ENCODE results near the gene KIRREL3.

The KIRREL3 gene

GRCh38 chr11:126743628-126744027, 256.9 kb downstream of the KIRREL3 start:
- no CpG with 5 or more reads among the region's 2 CpGs for WGBS (ENCODE audit: extremely low coverage, insufficient coverage, low lambda C conversion rate)
- H2AK5ac ChIP-seq (ENCODE audit: low read length): no peak overlapping the region

GRCh38 chr11:126742582-126742981, 258.0 kb downstream of the KIRREL3 start:
- Histone ChIP-seq H3K9ac (ENCODE audit: low read length) (no peak overlapping the region), H3K56ac (ENCODE audit: low read length) (no peak overlapping the region), H3K4me3 (ENCODE audit: low read length) (no peak overlapping the region), H3K4me2 (ENCODE audit: low read length) (no peak overlapping the region), H3K27ac (ENCODE audit: low read depth, low read length) (no peak overlapping the region), H3K79me1 (ENCODE audit: low read length) (no peaks in the 10 kb centered on the region), H3K79me2 (ENCODE audit: control insufficient read depth, insufficient read depth, low read length) (no peaks in the 10 kb centered on the region), H2BK120ac (ENCODE audit: low read depth, low read length) (no peak overlapping the region), H2AK5ac (ENCODE audit: low read length) (no peak overlapping the region), H3K18ac (ENCODE audit: low read length) (no peak overlapping the region), H3K23ac (ENCODE audit: low read length) (no peak overlapping the region), H3K4ac (ENCODE audit: low read depth, low read length) (no peak overlapping the region), H2BK5ac (ENCODE audit: low read length) (no peak overlapping the region), H4K5ac (ENCODE audit: low read length) (no peak overlapping the region), H2BK15ac (replicated peaks; ENCODE audit: low read depth) (no peak overlapping the region), H3K36me3 (ENCODE audit: control insufficient read depth, insufficient read depth, low read length) (no peaks in the 10 kb centered on the region), H3K27me3 (ENCODE audit: insufficient read depth, low read length, poor library complexity) (no peaks in the 10 kb centered on the region), H3K4me1 (ENCODE audit: control insufficient read depth, low read depth, low read length) (no peaks in the 10 kb centered on the region), H4K8ac (ENCODE audit: low read depth, low read length) (no peak overlapping the region)
- DNase-seq: no peak
- WGBS (ENCODE audit: extremely low coverage, insufficient coverage, low lambda C conversion rate): no CpG with 5 or more reads among the region's 4 CpGs

More at GRCh38 chr11:126743628-126744027, 256.9 kb downstream of the KIRREL3 start:
- Histone ChIP-seq H3K4me1 (ENCODE audit: control insufficient read depth, low read depth, low read length) (no peaks in the 10 kb centered on the region), H3K56ac (ENCODE audit: low read length) (no peak overlapping the region), H4K8ac (ENCODE audit: low read depth, low read length) (no peak overlapping the region), H3K23ac (ENCODE audit: low read length) (no peak overlapping the region), H3K36me3 (ENCODE audit: control insufficient read depth, insufficient read depth, low read length) (no peaks in the 10 kb centered on the region), H3K79me1 (ENCODE audit: low read length) (no peaks in the 10 kb centered on the region), H3K27ac (ENCODE audit: low read depth, low read length) (no peak overlapping the region), H3K4ac (ENCODE audit: low read depth, low read length) (no peak overlapping the region), H3K27me3 (ENCODE audit: insufficient read depth, low read length, poor library complexity) (no peaks in the 10 kb centered on the region), H4K5ac (ENCODE audit: low read length) (no peak overlapping the region), H3K4me2 (ENCODE audit: low read length) (no peak overlapping the region), H2BK120ac (ENCODE audit: low read depth, low read length) (no peak overlapping the region), H3K9ac (ENCODE audit: low read length) (no peak overlapping the region), H3K18ac (ENCODE audit: low read length) (no peak overlapping the region), H3K79me2 (ENCODE audit: control insufficient read depth, insufficient read depth, low read length) (no peaks in the 10 kb centered on the region), H2BK5ac (ENCODE audit: low read length) (no peak overlapping the region), H3K4me3 (ENCODE audit: low read length) (no peak overlapping the region), H2BK15ac (replicated peaks; ENCODE audit: low read depth) (no peak overlapping the region)
- DNase-seq: no peak

- no peak overlapping the region for H3K4me3 ChIP-seq (ENCODE audit: low read length)
- H2BK5ac ChIP-seq (ENCODE audit: low read length): no peak overlapping the region
- H3K4me2 ChIP-seq (ENCODE audit: low read length): no peak overlapping the region
- H3K27ac ChIP-seq (ENCODE audit: low read depth, low read length): no peak overlapping the region
- no peak overlapping the region for H3K4ac ChIP-seq (ENCODE audit: low read depth, low read length)
- H3K9ac ChIP-seq (ENCODE audit: low read length): no peak overlapping the region
- no peak overlapping the region for H4K5ac ChIP-seq (ENCODE audit: low read length)
- no peaks in the 10 kb centered on the region for H3K27me3 ChIP-seq (ENCODE audit: insufficient read depth, low read length, poor library complexity)
- H2AK5ac ChIP-seq (ENCODE audit: low read length): no peak overlapping the region
- H4K8ac ChIP-seq (ENCODE audit: low read depth, low read length): no peak overlapping the region
- DNase-seq: no peak
- no peaks in the 10 kb centered on the region for H3K4me1 ChIP-seq (ENCODE audit: control insufficient read depth, low read depth, low read length)
- no peak overlapping the region for H3K23ac ChIP-seq (ENCODE audit: low read length)
- H2BK15ac ChIP-seq (replicated peaks; ENCODE audit: low read depth): no peak overlapping the region
- H3K18ac ChIP-seq (ENCODE audit: low read length): no peak overlapping the region
- H3K36me3 ChIP-seq (ENCODE audit: control insufficient read depth, insufficient read depth, low read length): no peaks in the 10 kb centered on the region
- no peak overlapping the region for H3K56ac ChIP-seq (ENCODE audit: low read length)
- no peaks in the 10 kb centered on the region for H3K79me1 ChIP-seq (ENCODE audit: low read length)
- no peaks in the 10 kb centered on the region for H3K79me2 ChIP-seq (ENCODE audit: control insufficient read depth, insufficient read depth, low read length)
- no CpG with 5 or more reads among the region's 1 CpG for whole genome bisulfite sequencing (ENCODE audit: extremely low coverage, insufficient coverage, low lambda C conversion rate)
- H2BK120ac ChIP-seq (ENCODE audit: low read depth, low read length): no peak overlapping the region
These were observed 259.7 kb downstream of the KIRREL3 start for GRCh38 chr11:126740846-126741245.

GRCh38 chr11:126739499-126740145, 260.9 kb downstream of the KIRREL3 start:
- no peak overlapping the region for H2BK15ac ChIP-seq (replicated peaks; ENCODE audit: low read depth)
- no peak overlapping the region for H2BK120ac ChIP-seq (ENCODE audit: low read depth, low read length)
- H3K56ac ChIP-seq (ENCODE audit: low read length): no peak overlapping the region
- H3K4me3 ChIP-seq (ENCODE audit: low read length): no peak overlapping the region
- no peak overlapping the region for H3K9ac ChIP-seq (ENCODE audit: low read length)
- no CpG with 5 or more reads among the region's 2 CpGs for WGBS (ENCODE audit: extremely low coverage, insufficient coverage, low lambda C conversion rate)
- no peak overlapping the region for H4K8ac ChIP-seq (ENCODE audit: low read depth, low read length)
- no peak overlapping the region for H3K27ac ChIP-seq (ENCODE audit: low read depth, low read length)
- no peaks in the 10 kb centered on the region for H3K36me3 ChIP-seq (ENCODE audit: control insufficient read depth, insufficient read depth, low read length)
- no peaks in the 10 kb centered on the region for H3K79me1 ChIP-seq (ENCODE audit: low read length)
- no peak for DNase-seq
- H3K79me2 ChIP-seq (ENCODE audit: control insufficient read depth, insufficient read depth, low read length): no peaks in the 10 kb centered on the region
- no peak overlapping the region for H4K5ac ChIP-seq (ENCODE audit: low read length)
- H3K4ac ChIP-seq (ENCODE audit: low read depth, low read length): no peak overlapping the region
- no peaks in the 10 kb centered on the region for H3K27me3 ChIP-seq (ENCODE audit: insufficient read depth, low read length, poor library complexity)
- no peak overlapping the region for H3K4me2 ChIP-seq (ENCODE audit: low read length)
- H3K18ac ChIP-seq (ENCODE audit: low read length): no peak overlapping the region
- no peak overlapping the region for H2BK5ac ChIP-seq (ENCODE audit: low read length)
- H2AK5ac ChIP-seq (ENCODE audit: low read length): no peak overlapping the region
- no peak overlapping the region for H3K23ac ChIP-seq (ENCODE audit: low read length)
- H3K4me1 ChIP-seq (ENCODE audit: control insufficient read depth, low read depth, low read length): no peaks in the 10 kb centered on the region

DNA sequence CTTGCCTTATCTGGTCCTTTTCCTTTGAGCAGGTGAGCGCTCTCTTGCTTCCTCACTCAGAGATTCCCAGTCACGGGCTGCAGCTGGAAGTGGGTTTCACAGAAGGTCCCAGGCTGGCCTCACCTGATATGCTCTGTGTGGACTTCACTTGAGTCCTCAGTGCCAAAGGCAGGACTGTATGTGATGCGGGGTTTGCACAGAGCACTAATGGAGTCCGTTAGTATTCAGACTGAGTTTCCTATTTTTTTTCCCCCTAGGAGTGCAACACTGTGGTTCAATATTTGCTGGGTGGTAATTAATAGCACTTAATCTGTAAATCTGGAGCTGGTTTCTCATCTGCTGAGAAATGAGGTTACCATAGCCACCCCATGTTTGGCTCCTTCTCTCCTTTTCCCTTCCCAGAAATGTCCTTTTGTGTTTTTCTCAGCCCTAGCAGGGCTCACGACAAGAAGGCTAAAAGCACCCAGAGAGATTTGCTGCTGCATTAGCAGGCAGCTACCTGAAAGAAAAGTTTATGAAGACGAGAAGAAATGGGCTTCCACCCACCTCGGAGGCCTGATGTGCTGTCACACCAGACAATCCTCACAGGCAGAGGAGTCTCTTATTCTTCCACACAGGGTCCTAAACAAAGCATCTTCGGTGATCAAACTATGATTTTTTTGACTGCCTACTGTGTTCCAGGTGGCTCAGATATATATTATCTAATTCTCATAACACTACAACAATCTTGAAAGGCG, 262.1 kb downstream of the KIRREL3 start:
- Histone ChIP-seq H3K79me2 (ENCODE audit: control insufficient read depth, insufficient read depth, low read length) (no peaks in the 10 kb centered on the region), H2BK5ac (ENCODE audit: low read length) (no peak overlapping the region), H4K8ac (ENCODE audit: low read depth, low read length) (no peak overlapping the region), H3K9ac (ENCODE audit: low read length) (no peak overlapping the region), H3K79me1 (ENCODE audit: low read length) (no peaks in the 10 kb centered on the region), H3K56ac (ENCODE audit: low read length) (no peak overlapping the region), H3K27ac (ENCODE audit: low read depth, low read length) (no peak overlapping the region), H3K23ac (ENCODE audit: low read length) (no peak overlapping the region), H2BK15ac (replicated peaks; ENCODE audit: low read depth) (no peak overlapping the region), H3K36me3 (ENCODE audit: control insufficient read depth, insufficient read depth, low read length) (no peaks in the 10 kb centered on the region), H2BK120ac (ENCODE audit: low read depth, low read length) (no peak overlapping the region), H4K5ac (ENCODE audit: low read length) (no peak overlapping the region), H2AK5ac (ENCODE audit: low read length) (no peak overlapping the region), H3K18ac (ENCODE audit: low read length) (no peak overlapping the region), H3K4me2 (ENCODE audit: low read length) (no peak overlapping the region), H3K4ac (ENCODE audit: low read depth, low read length) (no peak overlapping the region), H3K4me1 (ENCODE audit: control insufficient read depth, low read depth, low read length) (no peaks in the 10 kb centered on the region), H3K4me3 (ENCODE audit: low read length) (no peak overlapping the region), H3K27me3 (ENCODE audit: insufficient read depth, low read length, poor library complexity) (no peaks in the 10 kb centered on the region)
- no CpG with 5 or more reads among the region's 9 CpGs for WGBS (ENCODE audit: extremely low coverage, insufficient coverage, low lambda C conversion rate)
- no peak for DNase-seq
